Sciatic nerve (tissue), 2 donors: Measurements from ENCODE around the gene SLF1. TPM values are rescaled to one million over a fixed set of nuclear protein-coding genes. Genes with fewer than 3 reads are reported as not detected.

Source experiments
- ATAC-seq: fragments of 200-7000 bp; cut with Tn5 transposase; one replicate; pipeline ENCODE4 v1.9.1; 2020; ENCODE audit warnings: mild to moderate bottlenecking, moderate library complexity
- DNase-seq: peaks from one replicate; pipeline ENCODE4 v3.0.0-alpha.2; 2020; ENCODE audit warnings: low spot score
- intact Hi-C: fragments of 100-400 bp; cut with DNase I; formaldehyde crosslinking; loops from one replicate; pipeline ENCODE4 v1.14.2; 2022
- total RNA-seq: library from RNA; stranded (reverse); fragmentation: NEBNext Ultra II Directional; extraction: Animal tissue kit (Norgen Biotek cat#: 25700); gene quantifications from one replicate; pipeline ENCODE4 v1.2.1, GENCODE V29; 2021
- donor health status: DM: no; HTN: no; CAD: no.
- donor health status: DM: no; HTN: no; CAD: no.

SLF1 gene
- total RNA-seq, 1 donor from 2014 or later, result 8.6 TPM

- DNase-seq (no peak), ATAC-seq (no peak)
- intact Hi-C loops, result no loop called here
Observed at GRCh38 chr5:94699562-94699961, 81.1 kb downstream of the SLF1 start.

- DNase-seq, result no peak
- no peak for ATAC-seq
- intact Hi-C loops, result no loop called here
Observed at GRCh38 chr5:94700592-94700991, 82.1 kb downstream of the SLF1 start.

GRCh38 chr5:94702729-94703128, 84.3 kb downstream of the SLF1 start:
- ATAC-seq (no peak), DNase-seq (no peak)
- intact Hi-C loops, result no loop called here

- DNase-seq (no peak), ATAC-seq (no peak)
- intact Hi-C loops, result no loop called here
Observed at GRCh38 chr5:94705427-94705826, 87.0 kb downstream of the SLF1 start.

- peak; percentile 78 for ATAC-seq
- DNase-seq, result no peak
- intact Hi-C loops, result no loop called here
Observed at GRCh38 chr5:94707359-94707758, 88.9 kb downstream of the SLF1 start.

- DNase-seq, result no peak
- no peak for ATAC-seq
- intact Hi-C loops, result no loop called here
Observed at GRCh38 chr5:94709277-94709676, 90.8 kb downstream of the SLF1 start.

GRCh38 chr5:94711785-94712184, 93.3 kb downstream of the SLF1 start:
- DNase-seq, result no peak
- no peak for ATAC-seq
- intact Hi-C loops, result no loop called here

GRCh38 chr5:94715768-94716167, 97.3 kb downstream of the SLF1 start:
- DNase-seq (no peak), ATAC-seq (no peak)
- intact Hi-C loops, result no loop called here

GRCh38 chr5:94725142-94725541, 106.7 kb downstream of the SLF1 start:
- intact Hi-C loops, result no loop called here
- DNase-seq (no peak), ATAC-seq (no peak)

GRCh38 chr5:94731471-94731870, 113.0 kb downstream of the SLF1 start:
- no peak for ATAC-seq
- intact Hi-C loops, result no loop called here
- DNase-seq, result no peak

GRCh38 chr5:94736498-94736897, 118.0 kb downstream of the SLF1 start:
- ATAC-seq (no peak), DNase-seq (no peak)
- intact Hi-C loops, result no loop called here

GRCh38 chr5:94740286-94740685, 121.8 kb downstream of the SLF1 start:
- no peak for ATAC-seq
- intact Hi-C loops, result no loop called here
- DNase-seq, result no peak

GRCh38 chr5:94742852-94743251, 124.4 kb downstream of the SLF1 start:
- no peak for DNase-seq
- no peak for ATAC-seq
- intact Hi-C loops, result no loop called here

GRCh38 chr5:94744906-94745305, 126.4 kb downstream of the SLF1 start:
- DNase-seq, result no peak
- no peak for ATAC-seq
- intact Hi-C loops, result no loop called here

GRCh38 chr5:94745786-94746730, 127.6 kb downstream of the SLF1 start:
- no peak for DNase-seq
- no peak for ATAC-seq
- intact Hi-C loops, result no loop called here

- no peak for DNase-seq
- intact Hi-C loops, result no loop called here
Observed at GRCh38 chr5:94746731-94747124, 128.3 kb downstream of the SLF1 start.

More at GRCh38 chr5:94746731-94747124, 128.3 kb downstream of the SLF1 start:
- no peak for ATAC-seq

Other genes starting within 250 kb of the SLF1 start
- 5.6 TPM for gene KIAA0825, start 65 bp upstream of the SLF1 start, total RNA-seq